WTC11 (cell line): Measurements from ENCODE around the gene PLPP2. TPM values are rescaled to one million over a fixed set of nuclear protein-coding genes. Genes with fewer than 3 reads are reported as not detected.

Experiments used
- ATAC-seq: fragments of 200-7000 bp; cut with Tn5 transposase; 2 replicates; pipeline ENCODE4 v1.10.0; 2021; ENCODE audit warnings: mild to moderate bottlenecking, moderate library complexity
- CTCF ChIA-PET: fragments of 300-600 bp; sonication (Branson Sonifier 250); formaldehyde crosslinking; loops from one replicate; lab custom pipeline; 2021; ENCODE audit warnings: antibody characterized with exemption; lab: Charles Lee
- POLR2A ChIA-PET: fragments of 350-600 bp; sonication (Branson Sonifier 250); formaldehyde crosslinking; loops from one replicate; lab custom pipeline; 2021; ENCODE audit warnings: antibody characterized with exemption; lab: Charles Lee
- DNase-seq: peaks from one replicate; pipeline ENCODE4 v3.0.0; 2021; ENCODE audit warnings: low spot score
- H3K27ac Mint-ChIP-seq: 2 replicates; pipeline ENCODE4 v1.8.0; 2021; ENCODE audit warnings: mixed read lengths
- H3K27me3 Mint-ChIP-seq: 2 replicates; pipeline ENCODE4 v1.8.0; 2021; ENCODE audit warnings: low read depth, mild to moderate bottlenecking, moderate library complexity, mixed read lengths
- H3K36me3 Mint-ChIP-seq: 2 replicates; pipeline ENCODE4 v1.8.0; 2021; ENCODE audit warnings: mixed read lengths
- H3K4me1 Mint-ChIP-seq: 2 replicates; pipeline ENCODE4 v1.8.0; 2022; ENCODE audit warnings: mixed read lengths
- H3K4me3 Mint-ChIP-seq: 2 replicates; pipeline ENCODE4 v1.8.0; 2021; ENCODE audit warnings: mild to moderate bottlenecking, moderate library complexity, mixed read lengths
- H3K9me3 Mint-ChIP-seq: 2 replicates; pipeline ENCODE4 v1.8.0; 2021; ENCODE audit warnings: mixed read lengths
- ATF1 ChIP-seq: sonication (generic); formaldehyde crosslinking; IDR thresholded peaks from 2 replicates; pipeline ENCODE4 v1.8.1; 2023; ENCODE audit warnings: mild to moderate bottlenecking, moderate library complexity, missing genetic modification reagents
- CBFB ChIP-seq: sonication (generic); formaldehyde crosslinking; IDR thresholded peaks from 2 replicates; pipeline ENCODE4 v1.8.1; 2022; ENCODE audit warnings: mild to moderate bottlenecking, low read depth, missing genetic modification reagents
- ETV6 ChIP-seq: sonication (generic); formaldehyde crosslinking; IDR thresholded peaks from 2 replicates; pipeline ENCODE4 v1.8.1; 2022; ENCODE audit warnings: mild to moderate bottlenecking, missing genetic modification reagents
- FOXP1 ChIP-seq: sonication (generic); formaldehyde crosslinking; IDR thresholded peaks from 2 replicates; pipeline ENCODE4 v1.8.0; 2022; ENCODE audit warnings: missing genetic modification reagents, mild to moderate bottlenecking, moderate library complexity, borderline replicate concordance
- KAT7 ChIP-seq: sonication (generic); formaldehyde crosslinking; IDR thresholded peaks from 2 replicates; pipeline ENCODE4 v1.8.1; 2023; ENCODE audit warnings: missing genetic modification reagents, mild to moderate bottlenecking, borderline replicate concordance
- MYBL2 ChIP-seq: sonication (generic); formaldehyde crosslinking; IDR thresholded peaks from 2 replicates; pipeline ENCODE4 v1.8.1; 2023; ENCODE audit warnings: mild to moderate bottlenecking, moderate library complexity, missing genetic modification reagents
- NR3C1 ChIP-seq: sonication (generic); formaldehyde crosslinking; conservative IDR thresholded peaks from 2 replicates; pipeline ENCODE4 v1.8.1; 2023; ENCODE audit warnings: low read depth, mild to moderate bottlenecking, missing genetic modification reagents
- SMAD3 ChIP-seq: sonication (generic); formaldehyde crosslinking; IDR thresholded peaks from 2 replicates; pipeline ENCODE4 v1.8.0; 2022; ENCODE audit warnings: missing genetic modification reagents, mild to moderate bottlenecking, borderline replicate concordance
- SMAD4 ChIP-seq: sonication (generic); formaldehyde crosslinking; IDR thresholded peaks from 2 replicates; pipeline ENCODE4 v1.8.0; 2022; ENCODE audit warnings: mild to moderate bottlenecking, missing genetic modification reagents
- ZBTB21 ChIP-seq: sonication (generic); formaldehyde crosslinking; IDR thresholded peaks from 2 replicates; pipeline ENCODE4 v1.8.1; 2023; ENCODE audit warnings: mild to moderate bottlenecking, missing genetic modification reagents, borderline replicate concordance
- ZNF219 ChIP-seq: sonication (generic); formaldehyde crosslinking; IDR thresholded peaks from 2 replicates; pipeline ENCODE4 v1.8.0; 2023; ENCODE audit warnings: missing genetic modification reagents, mild to moderate bottlenecking, borderline replicate concordance
- ZNF317 ChIP-seq: sonication (generic); formaldehyde crosslinking; IDR thresholded peaks from 2 replicates; pipeline ENCODE4 v1.8.1; 2023; ENCODE audit warnings: low read depth, mild to moderate bottlenecking, moderate library complexity, missing genetic modification reagents, borderline replicate concordance
- total RNA-seq: library from RNA; stranded (reverse); gene quantifications from 3 replicates; pipeline ENCODE4 v1.2.3, GENCODE V29; 2021
- TF ChIP-seq, protein P1 (sequence below): sonication (generic); formaldehyde crosslinking; IDR thresholded peaks from 2 replicates; pipeline ENCODE4 v1.8.1; 2023; ENCODE audit warnings: mild to moderate bottlenecking, missing genetic modification reagents, borderline replicate concordance
- TF ChIP-seq, protein P2 (sequence below): sonication (generic); formaldehyde crosslinking; IDR thresholded peaks from 2 replicates; pipeline ENCODE4 v1.8.0; 2022; ENCODE audit warnings: mild to moderate bottlenecking, missing genetic modification reagents
- TF ChIP-seq, protein P3 (sequence below): sonication (generic); formaldehyde crosslinking; IDR thresholded peaks from 2 replicates; pipeline ENCODE4 v1.8.1; 2022; ENCODE audit warnings: mild to moderate bottlenecking, moderate library complexity, missing genetic modification reagents
- TF ChIP-seq, protein P4 (sequence below): sonication (generic); formaldehyde crosslinking; IDR thresholded peaks from 2 replicates; pipeline ENCODE4 v1.8.0; 2022; ENCODE audit warnings: missing genetic modification reagents
- TF ChIP-seq, protein P5 (sequence below): fragments of 250-450 bp; sonication (Bioruptor Pico); conservative IDR thresholded peaks from 2 replicates; pipeline ENCODE4 v1.9.0; 2021; ENCODE audit warnings: mild to moderate bottlenecking
- TF ChIP-seq, protein P6 (sequence below): sonication (generic); formaldehyde crosslinking; conservative IDR thresholded peaks from 2 replicates; pipeline ENCODE4 v1.8.1; 2022; ENCODE audit warnings: mild to moderate bottlenecking, missing genetic modification reagents
- TF ChIP-seq, protein P7 (sequence below): sonication (generic); formaldehyde crosslinking; conservative IDR thresholded peaks from 2 replicates; pipeline ENCODE4 v1.8.1; 2023; ENCODE audit warnings: mild to moderate bottlenecking, low read depth, missing genetic modification reagents, moderate library complexity

The PLPP2 gene
- total RNA-seq, 1 experiment from 2014 or later, result 78.7 TPM

DNA sequence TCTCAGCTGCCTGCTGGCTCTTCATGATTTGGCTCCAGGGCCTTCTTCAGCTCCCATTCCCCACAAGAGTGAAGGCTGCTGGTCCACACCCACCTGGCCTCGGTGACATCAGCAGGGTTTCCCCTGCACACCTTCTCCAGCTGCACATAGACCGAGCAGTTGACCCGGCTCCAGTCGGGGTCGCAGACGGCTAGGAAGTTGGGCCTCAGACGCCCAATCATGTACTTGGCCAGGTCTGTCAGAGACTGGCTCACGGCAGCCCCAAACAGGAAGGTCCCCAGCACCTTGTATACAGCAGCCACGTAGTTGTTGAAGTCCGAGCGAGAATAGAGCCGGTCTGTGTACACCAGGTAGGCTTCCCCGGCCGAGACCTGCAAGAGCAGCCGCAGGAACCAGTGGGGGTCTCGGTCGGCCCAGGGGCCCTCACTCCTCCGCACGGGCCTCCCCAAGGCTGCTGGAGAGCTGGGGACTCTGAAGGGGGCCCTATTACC lies 3.8 kb downstream of the PLPP2 start:
- H3K9me3 Mint-ChIP-seq, result no peaks in the 10 kb centered on the region
- peaks cover 32% of the 10 kb centered on the region for H3K36me3 Mint-ChIP-seq
- no peaks in the 10 kb centered on the region for H3K27me3 Mint-ChIP-seq
- TF ChIP-seq ETV6 (no peak), FOXP1 (CRISPR knock-in tag) (no peak), ZNF219 (no peak), ZNF317 (no peak), ATF1 (CRISPR knock-in tag) (no peak)
- TF ChIP-seq, protein P1, sequence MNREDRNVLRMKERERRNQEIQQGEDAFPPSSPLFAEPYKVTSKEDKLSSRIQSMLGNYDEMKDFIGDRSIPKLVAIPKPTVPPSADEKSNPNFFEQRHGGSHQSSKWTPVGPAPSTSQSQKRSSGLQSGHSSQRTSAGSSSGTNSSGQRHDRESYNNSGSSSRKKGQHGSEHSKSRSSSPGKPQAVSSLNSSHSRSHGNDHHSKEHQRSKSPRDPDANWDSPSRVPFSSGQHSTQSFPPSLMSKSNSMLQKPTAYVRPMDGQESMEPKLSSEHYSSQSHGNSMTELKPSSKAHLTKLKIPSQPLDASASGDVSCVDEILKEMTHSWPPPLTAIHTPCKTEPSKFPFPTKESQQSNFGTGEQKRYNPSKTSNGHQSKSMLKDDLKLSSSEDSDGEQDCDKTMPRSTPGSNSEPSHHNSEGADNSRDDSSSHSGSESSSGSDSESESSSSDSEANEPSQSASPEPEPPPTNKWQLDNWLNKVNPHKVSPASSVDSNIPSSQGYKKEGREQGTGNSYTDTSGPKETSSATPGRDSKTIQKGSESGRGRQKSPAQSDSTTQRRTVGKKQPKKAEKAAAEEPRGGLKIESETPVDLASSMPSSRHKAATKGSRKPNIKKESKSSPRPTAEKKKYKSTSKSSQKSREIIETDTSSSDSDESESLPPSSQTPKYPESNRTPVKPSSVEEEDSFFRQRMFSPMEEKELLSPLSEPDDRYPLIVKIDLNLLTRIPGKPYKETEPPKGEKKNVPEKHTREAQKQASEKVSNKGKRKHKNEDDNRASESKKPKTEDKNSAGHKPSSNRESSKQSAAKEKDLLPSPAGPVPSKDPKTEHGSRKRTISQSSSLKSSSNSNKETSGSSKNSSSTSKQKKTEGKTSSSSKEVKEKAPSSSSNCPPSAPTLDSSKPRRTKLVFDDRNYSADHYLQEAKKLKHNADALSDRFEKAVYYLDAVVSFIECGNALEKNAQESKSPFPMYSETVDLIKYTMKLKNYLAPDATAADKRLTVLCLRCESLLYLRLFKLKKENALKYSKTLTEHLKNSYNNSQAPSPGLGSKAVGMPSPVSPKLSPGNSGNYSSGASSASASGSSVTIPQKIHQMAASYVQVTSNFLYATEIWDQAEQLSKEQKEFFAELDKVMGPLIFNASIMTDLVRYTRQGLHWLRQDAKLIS (CRISPR knock-in tag), result no peak
- TF ChIP-seq, all 79 proteins: peak for 0
- DNase-seq (no peak), ATAC-seq (no peak)
- Mint-ChIP-seq H3K27ac (peak overlapping the region; percentile 36; the same call in 1 of the 2 replicates), H3K4me1 (peaks cover 37% of the 10 kb centered on the region), H3K4me3 (no peak overlapping the region)
- POLR2A ChIA-PET, result no interaction called here
- CTCF ChIA-PET, result interaction anchor here (1.1 kb wide), 1 partner anchor 8 kb away, joined by 3 read pairs; no protein-coding TSS in a partner anchor

DNA sequence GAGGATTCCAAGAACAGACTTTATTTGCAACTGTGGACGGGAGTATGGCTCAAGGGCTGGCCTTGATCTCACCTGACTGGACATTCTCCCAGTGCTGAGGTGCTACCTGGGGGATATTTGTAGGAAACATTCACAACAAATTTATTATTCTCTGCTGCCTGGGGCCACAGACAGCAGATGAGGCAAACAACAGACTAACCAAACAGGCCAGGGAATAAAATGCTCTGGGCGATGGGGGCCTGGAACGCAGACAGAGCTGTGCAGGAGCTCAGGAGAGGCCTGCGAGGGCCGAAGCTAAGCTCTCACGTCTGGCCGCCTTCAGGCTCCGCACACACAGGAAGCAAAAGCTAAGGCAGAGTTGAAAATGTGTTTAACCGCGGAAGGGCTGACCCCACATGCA lies 7.8 kb downstream of the PLPP2 start:
- POLR2A ChIA-PET, result no interaction called here
- H3K27ac Mint-ChIP-seq, result peak overlapping the region; percentile 40

DNA sequence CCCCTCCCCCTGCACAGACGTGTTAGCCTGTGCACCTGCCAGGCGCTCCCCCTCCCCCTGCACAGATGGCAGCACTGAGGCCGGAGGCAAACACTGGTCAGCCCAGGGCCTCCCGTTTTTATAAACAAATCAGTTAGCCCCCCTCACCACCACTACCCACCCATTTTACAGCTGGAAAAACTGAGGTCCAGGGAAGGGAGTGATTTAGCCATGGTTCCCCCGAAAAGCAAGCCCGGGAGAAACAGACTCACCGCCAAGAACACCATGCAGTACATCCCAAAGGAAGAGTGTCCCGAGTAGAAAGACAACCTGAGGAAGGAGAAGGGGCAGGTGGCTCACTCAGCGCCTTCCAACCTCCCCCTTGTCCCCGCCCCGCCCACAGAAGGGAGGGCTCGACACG lies 8.7 kb downstream of the PLPP2 start:
- H3K9me3 Mint-ChIP-seq, result no peaks in the 10 kb centered on the region
- H3K4me1 Mint-ChIP-seq, result peaks cover 28% of the 10 kb centered on the region
- DNase-seq, result no peak
- H3K4me3 Mint-ChIP-seq, result no peak overlapping the region
- H3K27ac Mint-ChIP-seq, result no peak overlapping the region
- peaks cover 51% of the 10 kb centered on the region for H3K36me3 Mint-ChIP-seq
- ChIA-PET CTCF (interaction anchor here (1.2 kb wide), 1 partner anchor 16 kb away, joined by 4 read pairs; no protein-coding TSS in a partner anchor), POLR2A (interaction anchor here (0.6 kb wide), 1 partner anchor 94 kb away, joined by 9 read pairs; no protein-coding TSS in a partner anchor)
- ATAC-seq, result no peak
- no peaks in the 10 kb centered on the region for H3K27me3 Mint-ChIP-seq
- TF ChIP-seq, protein P2, sequence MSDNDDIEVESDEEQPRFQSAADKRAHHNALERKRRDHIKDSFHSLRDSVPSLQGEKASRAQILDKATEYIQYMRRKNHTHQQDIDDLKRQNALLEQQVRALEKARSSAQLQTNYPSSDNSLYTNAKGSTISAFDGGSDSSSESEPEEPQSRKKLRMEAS (CRISPR knock-in tag), result no peak
- TF ChIP-seq, protein P3, sequence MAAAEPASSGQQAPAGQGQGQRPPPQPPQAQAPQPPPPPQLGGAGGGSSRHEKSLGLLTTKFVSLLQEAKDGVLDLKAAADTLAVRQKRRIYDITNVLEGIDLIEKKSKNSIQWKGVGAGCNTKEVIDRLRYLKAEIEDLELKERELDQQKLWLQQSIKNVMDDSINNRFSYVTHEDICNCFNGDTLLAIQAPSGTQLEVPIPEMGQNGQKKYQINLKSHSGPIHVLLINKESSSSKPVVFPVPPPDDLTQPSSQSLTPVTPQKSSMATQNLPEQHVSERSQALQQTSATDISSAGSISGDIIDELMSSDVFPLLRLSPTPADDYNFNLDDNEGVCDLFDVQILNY (CRISPR knock-in tag), result no peak
- TF ChIP-seq, protein P4, sequence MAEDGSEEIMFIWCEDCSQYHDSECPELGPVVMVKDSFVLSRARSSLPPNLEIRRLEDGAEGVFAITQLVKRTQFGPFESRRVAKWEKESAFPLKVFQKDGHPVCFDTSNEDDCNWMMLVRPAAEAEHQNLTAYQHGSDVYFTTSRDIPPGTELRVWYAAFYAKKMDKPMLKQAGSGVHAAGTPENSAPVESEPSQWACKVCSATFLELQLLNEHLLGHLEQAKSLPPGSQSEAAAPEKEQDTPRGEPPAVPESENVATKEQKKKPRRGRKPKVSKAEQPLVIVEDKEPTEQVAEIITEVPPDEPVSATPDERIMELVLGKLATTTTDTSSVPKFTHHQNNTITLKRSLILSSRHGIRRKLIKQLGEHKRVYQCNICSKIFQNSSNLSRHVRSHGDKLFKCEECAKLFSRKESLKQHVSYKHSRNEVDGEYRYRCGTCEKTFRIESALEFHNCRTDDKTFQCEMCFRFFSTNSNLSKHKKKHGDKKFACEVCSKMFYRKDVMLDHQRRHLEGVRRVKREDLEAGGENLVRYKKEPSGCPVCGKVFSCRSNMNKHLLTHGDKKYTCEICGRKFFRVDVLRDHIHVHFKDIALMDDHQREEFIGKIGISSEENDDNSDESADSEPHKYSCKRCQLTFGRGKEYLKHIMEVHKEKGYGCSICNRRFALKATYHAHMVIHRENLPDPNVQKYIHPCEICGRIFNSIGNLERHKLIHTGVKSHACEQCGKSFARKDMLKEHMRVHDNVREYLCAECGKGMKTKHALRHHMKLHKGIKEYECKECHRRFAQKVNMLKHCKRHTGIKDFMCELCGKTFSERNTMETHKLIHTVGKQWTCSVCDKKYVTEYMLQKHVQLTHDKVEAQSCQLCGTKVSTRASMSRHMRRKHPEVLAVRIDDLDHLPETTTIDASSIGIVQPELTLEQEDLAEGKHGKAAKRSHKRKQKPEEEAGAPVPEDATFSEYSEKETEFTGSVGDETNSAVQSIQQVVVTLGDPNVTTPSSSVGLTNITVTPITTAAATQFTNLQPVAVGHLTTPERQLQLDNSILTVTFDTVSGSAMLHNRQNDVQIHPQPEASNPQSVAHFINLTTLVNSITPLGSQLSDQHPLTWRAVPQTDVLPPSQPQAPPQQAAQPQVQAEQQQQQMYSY (CRISPR knock-in tag), result no peak
- TF ChIP-seq NR3C1 (CRISPR knock-in tag) (no peak), ZBTB21 (no peak), SMAD4 (no peak)
- TF ChIP-seq, protein P5, sequence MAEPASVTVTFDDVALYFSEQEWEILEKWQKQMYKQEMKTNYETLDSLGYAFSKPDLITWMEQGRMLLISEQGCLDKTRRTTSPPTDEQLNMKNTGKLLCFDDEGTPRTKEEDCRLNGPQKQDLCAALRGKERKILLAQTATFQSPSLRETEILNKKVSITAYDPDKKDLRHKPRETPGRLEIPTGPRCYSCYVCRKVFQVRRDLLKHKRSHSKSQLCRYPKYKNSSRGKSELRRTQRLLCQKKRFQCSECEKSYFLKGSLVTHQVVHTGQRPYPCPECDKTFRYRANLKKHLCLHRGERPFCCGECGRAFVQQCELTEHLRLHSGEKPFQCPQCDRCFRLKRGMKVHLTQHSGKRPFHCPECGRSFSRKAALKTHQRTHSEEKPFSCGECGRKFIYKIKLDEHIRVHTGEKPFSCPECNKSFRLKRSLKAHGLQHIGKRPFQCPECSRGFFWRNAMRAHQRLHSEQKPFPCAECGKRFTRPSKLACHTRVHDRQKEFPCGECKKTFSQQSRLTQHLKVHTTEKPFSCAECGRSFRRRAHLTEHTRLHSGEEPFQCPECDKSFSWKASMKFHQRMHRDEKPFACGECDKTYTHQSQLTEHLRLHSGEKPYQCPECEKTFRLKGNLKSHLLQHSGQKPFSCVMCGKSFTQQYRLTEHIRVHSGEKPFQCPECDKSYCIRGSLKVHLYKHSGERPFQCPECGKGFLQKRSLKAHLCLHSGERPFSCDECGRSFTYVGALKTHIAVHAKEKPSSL (CRISPR knock-in tag), result no peak

More for the DNA sequence above, 7.8 kb downstream of the PLPP2 start:
- Mint-ChIP-seq H3K27me3 (no peaks in the 10 kb centered on the region), H3K4me1 (peaks cover 27% of the 10 kb centered on the region), H3K4me3 (no peak overlapping the region), H3K36me3 (peaks cover 51% of the 10 kb centered on the region), H3K9me3 (no peaks in the 10 kb centered on the region)
- CTCF ChIA-PET, result interaction anchor here (0.9 kb wide), 1 partner anchor 227 kb away, joined by 3 read pairs; no protein-coding TSS in a partner anchor
- DNase-seq (no peak), ATAC-seq (no peak)
- no peak for TF ChIP-seq MYBL2 (CRISPR knock-in tag)
- no peak for TF ChIP-seq SMAD3 (CRISPR knock-in tag)
- TF ChIP-seq CBFB (CRISPR knock-in tag), result no peak
- no peak for TF ChIP-seq KAT7 (CRISPR knock-in tag)
- TF ChIP-seq, protein P6, sequence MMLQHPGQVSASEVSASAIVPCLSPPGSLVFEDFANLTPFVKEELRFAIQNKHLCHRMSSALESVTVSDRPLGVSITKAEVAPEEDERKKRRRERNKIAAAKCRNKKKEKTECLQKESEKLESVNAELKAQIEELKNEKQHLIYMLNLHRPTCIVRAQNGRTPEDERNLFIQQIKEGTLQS (CRISPR knock-in tag), result no peak
- TF ChIP-seq, protein P7, sequence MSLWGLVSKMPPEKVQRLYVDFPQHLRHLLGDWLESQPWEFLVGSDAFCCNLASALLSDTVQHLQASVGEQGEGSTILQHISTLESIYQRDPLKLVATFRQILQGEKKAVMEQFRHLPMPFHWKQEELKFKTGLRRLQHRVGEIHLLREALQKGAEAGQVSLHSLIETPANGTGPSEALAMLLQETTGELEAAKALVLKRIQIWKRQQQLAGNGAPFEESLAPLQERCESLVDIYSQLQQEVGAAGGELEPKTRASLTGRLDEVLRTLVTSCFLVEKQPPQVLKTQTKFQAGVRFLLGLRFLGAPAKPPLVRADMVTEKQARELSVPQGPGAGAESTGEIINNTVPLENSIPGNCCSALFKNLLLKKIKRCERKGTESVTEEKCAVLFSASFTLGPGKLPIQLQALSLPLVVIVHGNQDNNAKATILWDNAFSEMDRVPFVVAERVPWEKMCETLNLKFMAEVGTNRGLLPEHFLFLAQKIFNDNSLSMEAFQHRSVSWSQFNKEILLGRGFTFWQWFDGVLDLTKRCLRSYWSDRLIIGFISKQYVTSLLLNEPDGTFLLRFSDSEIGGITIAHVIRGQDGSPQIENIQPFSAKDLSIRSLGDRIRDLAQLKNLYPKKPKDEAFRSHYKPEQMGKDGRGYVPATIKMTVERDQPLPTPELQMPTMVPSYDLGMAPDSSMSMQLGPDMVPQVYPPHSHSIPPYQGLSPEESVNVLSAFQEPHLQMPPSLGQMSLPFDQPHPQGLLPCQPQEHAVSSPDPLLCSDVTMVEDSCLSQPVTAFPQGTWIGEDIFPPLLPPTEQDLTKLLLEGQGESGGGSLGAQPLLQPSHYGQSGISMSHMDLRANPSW (CRISPR knock-in tag), result no peak
